SKM-1 treated with dmso at 0.1 percent for 144 hours (cell line): ENCODE data around the gene SLC2A4.

ENCODE experiments used
- DNase-seq: peaks from one replicate; lab custom pipeline; 2025; ENCODE audit not compliant: unreplicated experiment; lab: John Stamatoyannopoulos, UW

The SLC2A4 gene

DNA sequence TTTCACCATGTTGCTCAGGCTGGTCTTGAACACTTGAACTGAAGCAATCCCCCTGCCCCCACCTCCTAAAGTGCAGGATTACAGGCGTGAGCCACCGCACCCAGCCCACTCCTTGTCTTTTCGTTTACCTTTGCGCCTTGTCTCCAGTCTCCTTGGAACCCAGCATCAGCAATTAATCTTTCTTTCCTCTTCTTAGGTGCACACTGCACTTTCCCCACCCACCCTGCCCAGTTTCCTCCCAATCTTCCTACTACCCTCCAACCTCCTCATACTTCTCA lies 17.8 kb upstream of the SLC2A4 start:
- no peak for DNase-seq

GRCh38 chr17:7266784-7267183 lies 14.7 kb upstream of the SLC2A4 start:
- no peak for DNase-seq

DNA sequence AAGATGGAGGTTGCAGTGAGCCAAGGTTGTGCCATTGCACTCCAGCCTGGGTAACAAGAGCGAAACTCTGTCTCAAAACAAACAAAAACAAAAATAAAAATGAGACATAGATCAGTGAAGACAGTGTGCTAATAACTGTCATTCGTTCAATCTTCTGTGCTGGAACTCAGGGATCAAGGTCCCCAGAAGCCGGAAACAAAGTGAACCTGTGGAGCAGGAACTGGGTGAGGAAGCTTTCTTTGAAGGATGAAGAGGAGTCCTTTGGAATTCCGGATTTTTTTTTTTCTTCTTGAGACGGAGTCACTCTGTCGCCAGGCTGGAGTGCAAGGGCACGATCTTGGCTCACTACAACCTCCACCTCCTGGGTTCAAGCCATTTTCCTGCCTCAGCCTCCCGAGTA lies 2.1 kb upstream of the SLC2A4 start:
- DNase-seq: no peak

DNA sequence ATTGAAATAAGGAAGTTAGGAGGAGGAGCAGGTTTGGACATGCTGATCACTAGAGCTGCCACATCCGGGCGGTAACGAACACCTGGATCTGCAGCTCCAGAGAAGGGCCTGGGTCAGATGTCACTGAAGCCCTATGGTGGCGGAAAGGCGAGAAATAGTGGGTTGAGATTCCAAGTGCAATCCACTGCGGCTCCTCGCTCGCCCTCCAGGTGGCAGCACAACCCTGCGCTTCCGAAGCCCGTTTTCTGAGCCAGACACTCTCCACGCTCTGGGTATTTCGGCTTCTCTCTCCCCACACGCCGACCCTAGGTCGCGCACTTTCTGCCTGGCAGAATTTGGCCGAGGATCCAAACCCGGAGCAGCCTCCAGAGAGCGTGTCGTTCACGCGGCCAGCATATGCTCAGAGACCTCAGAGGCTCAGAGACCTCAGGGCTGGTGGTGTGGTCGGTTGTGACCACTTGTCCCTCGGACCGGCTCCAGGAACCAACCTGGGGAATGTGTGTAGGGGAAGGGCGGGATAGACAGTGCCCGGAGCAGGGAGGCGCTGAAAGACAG lies 922 bp upstream of the SLC2A4 start:
- peak; percentile 37 for DNase-seq

GRCh38 chr17:7281953-7282751 lies 634 bp downstream of the SLC2A4 start:
- no peak for DNase-seq

DNA sequence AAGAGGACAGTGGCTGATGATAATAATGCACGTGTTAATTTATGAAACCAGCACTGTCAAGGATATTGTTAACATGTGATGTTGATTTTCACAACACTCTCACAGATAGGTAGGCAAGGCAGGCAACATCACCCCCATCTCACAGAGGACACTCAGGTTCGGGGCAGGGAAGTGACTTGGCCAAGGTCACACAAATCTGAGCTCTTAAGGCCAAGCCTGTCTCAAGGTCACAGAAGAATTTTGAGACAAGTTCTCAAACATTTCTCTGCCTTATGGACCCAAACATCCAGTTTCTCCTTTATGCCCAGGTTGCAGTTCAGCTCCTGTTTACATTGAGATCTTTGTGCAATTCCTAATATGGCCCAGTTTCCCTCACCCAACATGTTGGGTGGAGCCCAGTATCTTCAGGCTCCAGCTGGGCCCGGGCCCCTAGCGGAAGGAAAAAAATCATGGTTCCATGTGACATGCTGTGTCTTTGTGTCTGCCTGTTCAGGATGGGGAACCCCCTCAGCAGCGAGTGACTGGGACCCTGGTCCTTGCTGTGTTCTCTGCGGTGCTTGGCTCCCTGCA lies 1.3 kb downstream of the SLC2A4 start:
- no peak for DNase-seq

GRCh38 chr17:7283471-7284216 lies 2.1 kb downstream of the SLC2A4 start:
- DNase-seq: no peak

DNA sequence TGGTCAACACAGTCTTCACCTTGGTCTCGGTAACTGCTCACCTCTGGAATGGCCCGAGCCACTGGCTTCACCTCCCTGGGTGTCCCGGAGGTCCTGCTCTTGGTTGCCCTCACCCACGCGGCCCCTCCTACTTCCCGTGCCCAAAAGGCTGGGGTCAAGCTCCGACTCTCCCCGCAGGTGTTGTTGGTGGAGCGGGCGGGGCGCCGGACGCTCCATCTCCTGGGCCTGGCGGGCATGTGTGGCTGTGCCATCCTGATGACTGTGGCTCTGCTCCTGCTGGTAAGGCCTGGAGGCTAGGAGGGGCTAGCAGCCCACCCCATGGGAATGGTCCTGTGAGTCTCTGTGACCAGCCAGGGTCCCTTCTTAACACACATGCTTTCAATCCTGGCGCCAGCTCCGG lies 3.4 kb downstream of the SLC2A4 start:
- DNase-seq: no peak

GRCh38 chr17:7285679-7286078 lies 4.2 kb downstream of the SLC2A4 start:
- DNase-seq: no peak

DNA sequence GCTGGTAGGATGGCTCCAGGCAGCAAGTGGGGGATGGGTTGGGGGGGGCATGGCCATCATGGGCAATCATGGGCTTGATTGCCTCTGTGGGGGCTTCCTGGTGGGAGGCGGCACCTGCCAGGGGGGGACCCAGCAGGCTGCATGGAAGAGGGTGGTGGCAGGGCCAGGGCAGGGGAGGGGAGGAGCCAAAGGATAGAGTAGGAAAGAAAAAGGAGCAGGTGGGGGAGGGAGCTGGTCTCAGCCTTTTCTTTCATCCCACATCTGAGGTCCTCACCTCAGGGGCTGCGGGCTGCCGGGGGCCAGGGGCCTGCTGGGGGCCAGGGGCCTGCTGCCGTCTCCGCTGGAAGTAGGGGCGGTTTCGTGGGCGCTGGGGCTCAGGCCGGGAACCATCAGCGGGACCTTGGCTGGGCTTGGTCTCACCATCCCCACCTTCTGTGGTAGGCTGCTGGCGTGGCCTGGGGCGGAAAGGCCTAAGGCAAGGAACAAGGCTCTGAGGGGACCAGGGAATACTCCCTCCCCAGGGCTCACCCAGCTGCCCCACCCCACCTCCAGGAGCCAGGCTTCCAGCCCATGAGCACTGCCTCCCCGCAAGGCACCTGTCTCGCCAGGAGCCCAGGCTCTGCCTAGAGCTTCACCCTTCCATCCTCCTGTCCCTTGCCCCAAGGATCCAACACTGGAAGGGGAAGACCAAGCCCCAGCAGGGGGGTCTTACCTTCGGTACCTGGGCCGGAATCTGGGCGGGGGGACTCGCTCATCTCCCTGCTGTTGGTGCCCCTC lies 7.9 kb downstream of the SLC2A4 start:
- no peak for DNase-seq

DNA sequence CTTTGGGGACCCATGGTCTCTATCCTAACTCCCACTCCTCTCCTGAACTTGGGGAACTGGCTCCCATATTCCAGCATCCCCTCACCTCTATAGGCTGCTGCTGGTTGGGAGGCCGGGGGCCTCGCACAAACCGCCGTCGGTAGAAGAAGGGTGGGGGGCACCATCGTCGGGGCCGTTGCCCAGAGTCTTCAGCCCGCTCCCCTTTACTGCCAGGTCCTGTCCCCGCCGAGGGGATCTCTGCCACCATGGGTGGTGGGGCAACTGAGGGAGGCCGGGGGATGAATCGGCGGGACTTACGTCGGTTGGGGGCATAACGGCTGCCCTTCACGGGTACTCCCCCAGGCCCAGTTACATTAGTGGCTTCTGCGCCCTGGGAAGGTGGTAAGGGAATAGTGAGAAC lies 8.6 kb downstream of the SLC2A4 start:
- DNase-seq: no peak

DNA sequence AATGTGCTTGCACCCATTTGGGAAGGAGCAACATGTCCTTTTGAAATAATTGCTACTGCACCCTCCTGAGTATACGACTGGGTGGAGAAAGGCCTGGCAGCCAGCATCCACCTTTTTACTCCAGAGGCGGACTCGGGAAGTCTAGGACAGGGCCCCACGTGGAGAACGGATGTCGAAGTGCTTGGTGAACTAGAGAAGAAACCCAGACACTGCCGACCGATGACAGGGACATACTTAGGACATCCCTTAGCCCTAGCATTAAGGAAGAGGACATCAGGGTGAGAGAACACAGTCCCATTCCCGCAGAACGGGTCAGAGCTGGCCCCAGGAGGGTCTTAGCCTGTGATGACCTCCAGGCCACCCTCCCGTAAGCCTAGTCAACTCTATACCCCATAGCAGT lies 9.2 kb downstream of the SLC2A4 start:
- DNase-seq: no peak

GRCh38 chr17:7292194-7292593 lies 10.7 kb downstream of the SLC2A4 start:
- no peak for DNase-seq

DNA sequence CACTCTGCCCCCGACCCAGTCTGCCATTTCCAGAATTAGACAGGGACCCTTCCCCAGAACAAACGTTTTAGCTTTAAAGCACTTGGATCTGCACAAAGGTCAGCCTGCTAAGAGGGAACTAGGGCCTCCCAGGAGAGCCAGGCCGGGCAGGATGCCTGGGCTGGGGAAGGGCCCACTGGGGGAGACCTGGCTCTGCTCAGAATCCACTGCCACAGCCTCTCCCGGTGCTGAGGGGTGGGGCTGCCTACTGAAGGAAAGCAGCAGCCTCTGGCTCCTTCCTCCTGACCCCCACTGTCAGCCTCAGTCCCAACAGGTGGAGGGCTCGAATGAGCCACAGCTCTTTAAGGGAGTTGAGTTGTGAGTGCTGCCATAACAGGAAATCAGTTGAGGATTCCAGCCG lies 11.2 kb downstream of the SLC2A4 start:
- DNase-seq: no peak

DNA sequence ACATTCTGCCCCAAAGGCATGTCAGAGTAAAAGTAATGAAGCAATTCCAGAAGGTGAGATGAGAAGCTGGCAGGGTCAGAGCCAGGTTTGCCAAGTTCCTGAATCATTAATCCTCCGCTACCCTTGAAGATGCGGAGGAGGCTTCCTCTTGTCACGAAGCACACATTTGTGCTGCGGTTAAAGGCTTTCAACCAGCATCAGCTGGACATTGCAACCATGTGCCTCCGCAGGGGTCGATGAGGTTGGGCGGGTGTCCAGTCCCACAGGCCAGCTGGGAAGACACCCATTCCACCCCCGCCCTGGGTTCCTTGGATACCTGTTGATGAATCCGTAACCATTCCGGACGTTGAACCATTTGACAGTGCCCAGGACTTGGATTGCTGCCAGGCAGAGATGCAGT lies 11.6 kb downstream of the SLC2A4 start:
- no peak for DNase-seq

GRCh38 chr17:7293816-7294613 lies 12.5 kb downstream of the SLC2A4 start:
- DNase-seq: no peak

DNA sequence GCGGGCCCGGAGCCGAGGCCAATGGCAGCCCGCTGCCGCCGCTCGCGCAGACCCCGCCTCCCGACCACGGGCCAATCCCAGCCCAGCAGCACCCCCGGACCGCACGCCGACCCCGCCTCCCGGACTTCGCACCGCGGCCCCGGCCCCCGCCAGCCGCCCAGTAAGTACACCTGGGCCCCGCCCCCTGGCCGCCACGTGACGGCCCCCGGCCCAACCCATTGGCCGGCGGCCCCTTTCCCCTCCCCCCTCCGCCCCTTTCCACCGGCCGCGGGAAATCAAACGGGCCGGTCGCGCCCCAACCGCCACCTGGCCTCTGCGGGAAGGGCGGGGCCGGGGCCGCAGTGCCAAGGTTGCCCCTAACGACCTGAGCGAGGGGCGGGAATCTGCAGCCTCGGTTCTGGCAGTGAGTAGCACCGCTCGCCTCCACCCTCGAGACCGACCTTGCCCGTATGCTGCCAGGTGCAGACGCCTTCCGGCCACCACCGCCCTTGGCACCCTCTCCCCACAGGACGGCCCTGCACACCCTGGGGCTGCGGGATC lies 13.2 kb downstream of the SLC2A4 start, which contains the start of gene YBX2:
Gene YBX2 (minus strand): TSS at position 26 of the 540 bp plus-strand sequence. CDS start 139 bp downstream, outside the sequence.
- DNase-seq: peak; percentile 45

- DNase-seq: no peak
Observed at GRCh38 chr17:7295230-7296180, 14.0 kb downstream of the SLC2A4 start.
